Loucy (cell line): ENCODE measurements around the gene AATK.

ENCODE experiments used
- H2AFZ ChIP-seq: fragments of 200-600 bp; sonication (generic); 2 replicates; pipeline ENCODE4 v1.6.0; 2016; ENCODE audit warnings: antibody characterized with exemption, mild to moderate bottlenecking, low read length, moderate library complexity
- H3F3A ChIP-seq: fragments of 200-600 bp; 2 replicates; pipeline ENCODE4 v1.6.0; 2016; ENCODE audit warnings: antibody characterized with exemption, low read depth, mild to moderate bottlenecking
- H3K27me3 ChIP-seq: fragments of 200-600 bp; sonication (generic); 2 replicates; pipeline ENCODE4 v1.6.1; 2014; ENCODE audit warnings: low read length, mild to moderate bottlenecking; ENCODE audit not compliant: insufficient read depth, poor library complexity, severe bottlenecking
- H3K36me3 ChIP-seq: fragments of 200-600 bp; sonication (generic); 2 replicates; pipeline ENCODE4 v1.6.1; 2016; ENCODE audit warnings: low read length; ENCODE audit not compliant: insufficient read depth
- H3K4me1 ChIP-seq: fragments of 200-600 bp; sonication (generic); 2 replicates; pipeline ENCODE4 v1.5.1; 2014; ENCODE audit warnings: low read length, mild to moderate bottlenecking; ENCODE audit not compliant: insufficient read depth, poor library complexity, severe bottlenecking
- H3K4me2 ChIP-seq: fragments of 200-600 bp; sonication (generic); 2 replicates; pipeline ENCODE4 v1.6.0; 2014; ENCODE audit warnings: antibody characterized with exemption, low read length, low read depth, mild to moderate bottlenecking; ENCODE audit not compliant: poor library complexity, severe bottlenecking
- H3K4me3 ChIP-seq: fragments of 200-600 bp; sonication (generic); 2 replicates; pipeline ENCODE4 v1.5.1; 2014; ENCODE audit warnings: low read length, mild to moderate bottlenecking, mixed read lengths; ENCODE audit not compliant: poor library complexity, severe bottlenecking
- H3K79me2 ChIP-seq: fragments of 200-600 bp; sonication (generic); 2 replicates; pipeline ENCODE4 v1.6.1; 2014; ENCODE audit warnings: low read length; ENCODE audit not compliant: insufficient read depth
- H3K9ac ChIP-seq: fragments of 200-600 bp; sonication (generic); 2 replicates; pipeline ENCODE4 v1.6.0; 2014; ENCODE audit warnings: mild to moderate bottlenecking, low read depth, low read length, moderate library complexity; ENCODE audit not compliant: poor library complexity, severe bottlenecking
- H3K9me2 ChIP-seq: fragments of 200-600 bp; sonication (generic); replicated peaks from 2 replicates; pipeline ENCODE4 v1.6.1; 2016; ENCODE audit warnings: low read depth, low read length, mixed read lengths
- H3K9me3 ChIP-seq: fragments of 200-600 bp; sonication (generic); 2 replicates; pipeline ENCODE4 v1.6.1; 2014; ENCODE audit warnings: mild to moderate bottlenecking, antibody characterized with exemption, low read length, low read depth; ENCODE audit not compliant: insufficient read depth
- H4K20me1 ChIP-seq: fragments of 200-600 bp; sonication (generic); 2 replicates; pipeline ENCODE4 v1.6.0; 2014; ENCODE audit warnings: antibody characterized with exemption, low read length, mild to moderate bottlenecking; ENCODE audit not compliant: insufficient read depth, poor library complexity, severe bottlenecking
- EZH2phosphoT487 ChIP-seq: fragments of 200-600 bp; IDR thresholded peaks from 2 replicates; pipeline ENCODE4 v1.6.1; 2018; ENCODE audit warnings: antibody characterized with exemption, mild to moderate bottlenecking, moderate library complexity, borderline replicate concordance
- TF ChIP-seq, protein P1 (sequence below): fragments of 200-600 bp; sonication (generic); conservative IDR thresholded peaks from 2 replicates; pipeline ENCODE4 v1.5.1; 2014; ENCODE audit warnings: mild to moderate bottlenecking, antibody characterized with exemption, low read length

Gene AATK

DNA sequence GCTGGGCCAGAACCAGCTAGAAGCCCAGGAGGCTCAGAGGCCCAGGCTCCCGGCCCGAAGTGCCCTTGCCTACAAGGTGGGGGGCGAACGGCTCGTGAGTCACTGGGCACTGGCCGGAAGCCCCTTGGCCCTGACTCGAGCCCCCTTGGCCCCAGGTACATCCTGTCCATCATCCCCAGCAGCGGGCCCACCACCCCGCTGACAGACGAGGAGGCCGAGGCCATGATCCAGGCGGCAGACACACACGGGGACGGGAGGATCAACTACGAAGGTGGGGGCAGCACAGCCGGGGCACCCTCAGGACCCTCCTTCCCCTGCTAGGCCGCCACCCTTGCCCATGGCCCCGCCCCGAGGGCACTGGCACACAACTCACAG, 15.8 kb upstream of the AATK start:
- H2AFZ ChIP-seq = no peak overlapping the region
- H3K9me2 ChIP-seq = no peaks in the 10 kb centered on the region
- H4K20me1 ChIP-seq = no peaks in the 10 kb centered on the region
- H3K9ac ChIP-seq = no peak overlapping the region
- no peak overlapping the region for H3K4me3 ChIP-seq
- TF ChIP-seq, protein P1, sequence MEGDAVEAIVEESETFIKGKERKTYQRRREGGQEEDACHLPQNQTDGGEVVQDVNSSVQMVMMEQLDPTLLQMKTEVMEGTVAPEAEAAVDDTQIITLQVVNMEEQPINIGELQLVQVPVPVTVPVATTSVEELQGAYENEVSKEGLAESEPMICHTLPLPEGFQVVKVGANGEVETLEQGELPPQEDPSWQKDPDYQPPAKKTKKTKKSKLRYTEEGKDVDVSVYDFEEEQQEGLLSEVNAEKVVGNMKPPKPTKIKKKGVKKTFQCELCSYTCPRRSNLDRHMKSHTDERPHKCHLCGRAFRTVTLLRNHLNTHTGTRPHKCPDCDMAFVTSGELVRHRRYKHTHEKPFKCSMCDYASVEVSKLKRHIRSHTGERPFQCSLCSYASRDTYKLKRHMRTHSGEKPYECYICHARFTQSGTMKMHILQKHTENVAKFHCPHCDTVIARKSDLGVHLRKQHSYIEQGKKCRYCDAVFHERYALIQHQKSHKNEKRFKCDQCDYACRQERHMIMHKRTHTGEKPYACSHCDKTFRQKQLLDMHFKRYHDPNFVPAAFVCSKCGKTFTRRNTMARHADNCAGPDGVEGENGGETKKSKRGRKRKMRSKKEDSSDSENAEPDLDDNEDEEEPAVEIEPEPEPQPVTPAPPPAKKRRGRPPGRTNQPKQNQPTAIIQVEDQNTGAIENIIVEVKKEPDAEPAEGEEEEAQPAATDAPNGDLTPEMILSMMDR = no peak
- TF ChIP-seq EZH2phosphoT487 = no peak
- no peaks in the 10 kb centered on the region for H3K36me3 ChIP-seq
- H3K4me1 ChIP-seq = no peaks in the 10 kb centered on the region
- no peak overlapping the region for H3K4me2 ChIP-seq
- H3K9me3 ChIP-seq = no peaks in the 10 kb centered on the region
- H3K27me3 ChIP-seq = no peaks in the 10 kb centered on the region
- H3K79me2 ChIP-seq = no peaks in the 10 kb centered on the region
- no peaks in the 10 kb centered on the region for H3F3A ChIP-seq

GRCh38 chr17:81180836-81181810, 15.1 kb upstream of the AATK start:
- Histone ChIP-seq H3K36me3 (no peaks in the 10 kb centered on the region), H2AFZ (no peak overlapping the region), H3K4me3 (no peak overlapping the region), H4K20me1 (no peaks in the 10 kb centered on the region), H3K4me1 (no peaks in the 10 kb centered on the region), H3K79me2 (no peaks in the 10 kb centered on the region), H3K9ac (no peak overlapping the region), H3K9me2 (no peaks in the 10 kb centered on the region), H3K9me3 (no peaks in the 10 kb centered on the region), H3F3A (no peaks in the 10 kb centered on the region), H3K27me3 (no peaks in the 10 kb centered on the region), H3K4me2 (no peak overlapping the region)
- no peak for TF ChIP-seq EZH2phosphoT487
- TF ChIP-seq, protein P1 = no peak

GRCh38 chr17:81179861-81180260, 13.8 kb upstream of the AATK start:
- Histone ChIP-seq H3K9me2 (no peaks in the 10 kb centered on the region), H3F3A (no peaks in the 10 kb centered on the region), H3K9me3 (no peaks in the 10 kb centered on the region), H3K4me3 (no peak overlapping the region), H3K9ac (no peak overlapping the region), H3K36me3 (no peaks in the 10 kb centered on the region), H3K4me2 (no peak overlapping the region), H3K27me3 (no peaks in the 10 kb centered on the region), H2AFZ (no peak overlapping the region), H3K4me1 (no peaks in the 10 kb centered on the region), H4K20me1 (no peaks in the 10 kb centered on the region), H3K79me2 (no peaks in the 10 kb centered on the region)
- no peak for TF ChIP-seq EZH2phosphoT487
- TF ChIP-seq, protein P1 = no peak
